ENCODE data around the gene PHAF1.
A peak's percentile ranks its signal among the peaks of the same experiment; 100 is the strongest.

DNA sequence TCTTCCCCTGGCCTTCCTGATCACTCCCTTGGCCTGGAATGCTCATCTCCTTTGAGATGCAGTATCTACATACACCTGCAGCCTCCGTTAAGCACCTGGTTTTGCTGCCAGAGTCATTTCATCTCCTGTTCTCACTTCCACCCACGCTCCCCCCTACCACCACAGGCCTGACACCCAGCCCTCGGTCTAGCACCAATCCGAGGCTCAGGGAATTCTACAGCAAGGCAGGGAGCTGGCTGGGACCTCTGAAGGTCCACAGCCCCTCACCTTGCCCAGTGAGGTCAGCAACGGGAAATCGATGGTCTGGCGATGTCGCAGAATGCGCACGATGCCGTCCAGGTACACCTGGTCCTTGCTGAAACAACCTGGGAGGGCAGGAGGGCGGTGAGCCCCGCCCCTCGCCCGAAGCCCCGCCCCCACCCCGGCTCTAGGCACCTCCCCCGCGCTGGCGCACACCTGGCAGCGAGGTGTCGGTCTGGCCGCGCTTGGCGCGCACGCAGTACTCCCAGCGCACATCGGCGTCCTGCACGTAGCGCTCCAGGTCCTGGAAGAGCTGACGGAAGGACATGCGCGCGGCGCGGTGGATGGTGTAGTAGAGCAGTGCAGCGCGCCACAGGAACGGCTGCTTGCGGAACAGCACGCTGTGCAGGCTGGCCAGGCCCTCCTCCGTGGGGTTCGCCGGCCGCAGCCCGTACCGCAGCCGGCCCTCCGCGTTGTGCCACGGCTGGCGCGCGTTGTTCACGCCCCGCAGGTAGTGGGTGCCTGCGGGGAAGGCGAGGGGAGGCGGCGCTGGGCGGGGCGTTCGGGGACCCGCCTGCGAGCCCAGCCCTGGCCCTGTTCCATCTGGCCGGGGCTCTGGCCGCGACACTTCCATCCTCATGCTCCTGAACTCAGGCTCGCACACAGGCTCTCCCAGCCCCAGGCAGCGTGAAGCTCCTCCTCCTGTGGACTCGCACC, 68.3 kb downstream of the PHAF1 start:
- TF ChIP-seq CTCF (conservative IDR thresholded peaks at IDR 0.05 in 1 of 2, IDR thresholded peaks at IDR 0.05 in 1 of 2; ENCODE audit: extremely low read depth in 1 of 2, insufficient read depth in 1 of 2, low read depth in 1 of 2, low read length in 2 of 2) (peak in 1 of 2 donors; percentile 3), EZH2 (IDR thresholded peaks at IDR 0.05; ENCODE audit: borderline replicate concordance, low read length) (no peak)
